GM10248 (cell line): ENCODE data around the gene TMUB1.

Experiments
- CTCF ChIA-PET: fragments of 300-600 bp; sonication (Branson Sonifier 250); formaldehyde crosslinking; extraction: SDS; loops from one replicate; lab custom pipeline; 2021; ENCODE audit warnings: antibody characterized with exemption; lab: Yijun Ruan, JAX
- POLR2A ChIA-PET: fragments of 350-650 bp; sonication (Branson Sonifier 250); formaldehyde crosslinking; extraction: SDS; loops from one replicate; lab custom pipeline; 2020; ENCODE audit warnings: antibody characterized with exemption; lab: Yijun Ruan, JAX
- DNase-seq: peaks from one replicate; pipeline ENCODE4 v3.0.0; 2012; ENCODE audit errors: extremely low spot score
- TF ChIP-seq, protein P1 (sequence below): IDR thresholded peaks from 2 replicates; pipeline ENCODE4 v1.5.1; 2012; ENCODE audit warnings: mild to moderate bottlenecking, low read depth; ENCODE audit errors: extremely low read depth, missing control alignments, control extremely low read depth

TMUB1 gene

DNA sequence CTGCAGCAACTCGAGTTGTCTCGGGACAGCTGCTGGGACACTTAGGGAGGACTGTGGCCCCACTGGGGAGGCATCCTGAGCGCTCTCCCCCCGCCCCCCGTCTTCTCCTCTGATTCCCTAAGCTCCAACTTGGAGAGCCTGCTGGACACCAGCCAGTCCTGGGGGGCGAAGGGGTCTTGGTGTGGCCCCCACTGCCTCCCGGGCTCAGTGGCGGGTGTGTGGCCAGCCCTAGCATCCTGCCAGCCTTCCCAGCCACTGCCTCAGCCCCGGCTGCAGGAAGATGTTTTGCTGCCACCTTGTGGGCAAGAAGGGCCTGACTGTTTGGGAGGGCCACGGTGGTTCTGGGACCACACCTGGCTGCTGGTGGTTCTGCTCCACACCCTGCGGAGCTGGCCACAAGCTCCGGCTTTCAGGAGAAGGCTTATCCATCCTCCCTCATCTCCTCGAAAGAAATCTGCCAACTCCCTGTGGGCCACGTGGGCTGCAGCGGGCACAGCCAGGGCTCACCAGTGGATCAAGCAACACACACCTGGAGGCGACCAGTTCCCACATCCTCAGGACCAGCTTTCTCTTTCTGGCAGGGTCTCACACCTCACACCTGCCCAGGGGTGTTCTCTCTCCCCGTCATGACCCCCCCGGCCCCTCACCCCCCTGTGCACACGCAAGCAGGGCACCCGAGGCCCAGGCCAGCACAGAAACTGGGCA is 27.8 kb upstream of the TMUB1 start:
- DNase-seq: peak; percentile 92
- ChIA-PET CTCF (interaction anchor here (0.7 to 11.3 kb wide), 33 partner anchors 9 to 186 kb away, joined by 3 to 149 read pairs (median 4); partner anchors contain the start of genes ABCB8, AGAP3, FASTK and TMUB1), POLR2A (interaction anchor here (0.6 kb wide), 1 partner anchor 1099 kb away, joined by 3 read pairs; no protein-coding TSS in a partner anchor)
- TF ChIP-seq, protein P1, sequence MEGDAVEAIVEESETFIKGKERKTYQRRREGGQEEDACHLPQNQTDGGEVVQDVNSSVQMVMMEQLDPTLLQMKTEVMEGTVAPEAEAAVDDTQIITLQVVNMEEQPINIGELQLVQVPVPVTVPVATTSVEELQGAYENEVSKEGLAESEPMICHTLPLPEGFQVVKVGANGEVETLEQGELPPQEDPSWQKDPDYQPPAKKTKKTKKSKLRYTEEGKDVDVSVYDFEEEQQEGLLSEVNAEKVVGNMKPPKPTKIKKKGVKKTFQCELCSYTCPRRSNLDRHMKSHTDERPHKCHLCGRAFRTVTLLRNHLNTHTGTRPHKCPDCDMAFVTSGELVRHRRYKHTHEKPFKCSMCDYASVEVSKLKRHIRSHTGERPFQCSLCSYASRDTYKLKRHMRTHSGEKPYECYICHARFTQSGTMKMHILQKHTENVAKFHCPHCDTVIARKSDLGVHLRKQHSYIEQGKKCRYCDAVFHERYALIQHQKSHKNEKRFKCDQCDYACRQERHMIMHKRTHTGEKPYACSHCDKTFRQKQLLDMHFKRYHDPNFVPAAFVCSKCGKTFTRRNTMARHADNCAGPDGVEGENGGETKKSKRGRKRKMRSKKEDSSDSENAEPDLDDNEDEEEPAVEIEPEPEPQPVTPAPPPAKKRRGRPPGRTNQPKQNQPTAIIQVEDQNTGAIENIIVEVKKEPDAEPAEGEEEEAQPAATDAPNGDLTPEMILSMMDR: peak; percentile 94

DNA sequence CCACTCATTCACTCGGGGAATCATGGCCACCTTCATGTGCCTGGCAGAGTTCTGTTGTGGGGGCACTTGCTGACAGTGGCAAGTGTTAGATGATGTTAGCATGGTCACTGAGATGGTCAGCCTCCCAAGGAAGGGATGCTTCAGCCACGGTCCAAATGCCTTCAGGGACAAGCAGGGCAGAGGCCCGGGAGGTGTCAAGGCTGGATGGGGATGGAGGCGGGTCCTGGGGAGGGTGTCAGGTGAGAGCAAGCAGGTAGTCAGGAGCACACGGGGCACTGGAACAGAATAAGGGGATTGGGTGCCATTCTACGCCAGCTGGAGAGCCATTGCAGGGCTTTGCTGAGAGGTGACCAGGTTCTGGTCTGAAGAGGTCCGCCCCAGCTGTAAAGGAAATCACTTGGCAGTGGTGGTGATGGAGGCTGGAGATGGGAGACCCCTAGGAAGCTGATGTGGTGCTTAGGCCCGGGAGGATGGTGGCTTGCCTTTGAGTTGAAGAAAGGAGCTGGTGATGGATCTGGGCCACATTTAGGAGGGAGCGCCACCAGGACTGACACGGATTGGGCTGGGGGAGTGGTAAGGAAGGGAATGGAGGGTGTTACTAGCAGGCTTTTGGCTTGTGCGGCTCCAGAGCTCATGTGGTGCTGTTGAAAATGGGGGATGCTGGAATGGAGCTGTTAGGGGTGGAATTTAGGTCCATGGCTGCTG is 27.1 kb upstream of the TMUB1 start:
- CTCF ChIA-PET: interaction anchor here (0.7 to 11.3 kb wide), 31 partner anchors 8 to 147 kb away, joined by 3 to 149 read pairs (median 4); partner anchors contain the start of genes ABCB8, AGAP3, FASTK and TMUB1
- POLR2A ChIA-PET: no interaction called here
- TF ChIP-seq, protein P1: no peak
- DNase-seq: no peak

DNA sequence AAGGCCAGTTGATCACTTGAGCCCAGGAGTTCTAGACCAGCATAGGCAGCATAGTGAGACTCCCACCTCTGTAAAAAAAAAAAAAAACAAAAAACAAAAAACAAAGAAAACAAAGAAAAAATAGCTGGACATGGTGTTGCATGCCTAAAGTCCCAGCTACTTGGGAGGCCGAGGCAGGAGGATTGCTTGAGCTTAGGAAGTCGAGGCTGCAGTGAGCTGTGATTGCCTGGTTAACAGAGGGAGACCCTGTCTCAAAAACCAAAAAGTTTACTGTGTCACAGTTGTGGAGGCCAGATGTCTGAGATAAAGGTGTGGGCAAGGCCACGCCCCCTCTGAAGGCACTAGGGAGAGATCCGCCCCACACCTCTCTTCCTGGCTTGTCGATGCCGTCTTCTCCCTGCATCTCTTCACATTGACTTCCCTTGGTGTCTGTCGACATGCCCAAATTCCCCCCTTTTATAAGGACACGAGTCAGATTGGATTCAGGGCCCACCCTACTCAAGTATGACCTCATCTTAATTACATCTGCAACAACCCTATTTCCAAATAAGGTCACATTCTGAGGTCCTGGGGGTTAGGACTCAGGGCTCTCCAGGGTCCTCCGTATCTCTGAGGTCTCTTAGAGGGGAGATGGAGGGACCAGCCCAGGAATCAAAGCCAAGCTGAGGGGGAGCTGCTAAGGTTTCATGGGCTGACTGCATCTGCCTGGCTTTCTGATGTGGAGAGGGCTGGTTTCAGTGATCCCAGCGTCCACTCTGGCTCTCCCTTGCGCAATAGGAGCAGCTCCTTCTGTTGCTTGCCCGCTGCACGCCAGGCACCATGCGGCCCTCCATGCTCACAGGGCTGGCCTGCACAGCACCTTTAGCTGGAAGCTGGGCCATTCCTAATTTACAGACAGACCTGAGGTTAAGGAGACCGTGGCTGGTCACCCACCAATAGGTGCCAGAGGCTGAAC is 26.1 kb upstream of the TMUB1 start:
- CTCF ChIA-PET: interaction anchor here (0.8 to 11.3 kb wide), 12 partner anchors 8 to 211 kb away, joined by 3 to 149 read pairs (median 10); partner anchors contain the start of genes ABCB8 and AGAP3
- DNase-seq: no peak
- POLR2A ChIA-PET: interaction anchor here (0.6 kb wide), 1 partner anchor 467 kb away, joined by 5 read pairs; no protein-coding TSS in a partner anchor
- TF ChIP-seq, protein P1: no peak

DNA sequence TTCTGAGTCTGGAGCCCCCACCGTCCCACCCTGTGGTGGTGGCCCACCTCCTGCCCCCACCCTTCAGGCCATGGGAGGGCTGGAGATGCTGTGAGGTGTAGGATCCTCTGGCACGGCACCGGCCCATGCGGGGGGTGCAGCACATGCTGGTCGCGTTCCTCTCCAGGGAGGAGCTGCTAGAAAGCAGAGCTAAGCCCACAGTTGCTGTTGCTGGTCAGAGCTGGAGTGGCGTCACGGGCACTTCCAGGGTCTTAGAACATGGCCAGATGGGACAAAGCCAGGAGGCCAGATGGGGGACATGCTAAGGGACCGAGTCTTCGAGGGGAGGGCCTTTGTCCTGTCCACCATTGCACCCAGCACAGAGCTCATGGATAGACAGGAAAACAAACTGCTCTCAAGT is 24.6 kb upstream of the TMUB1 start:
- no peak for DNase-seq
- ChIA-PET CTCF (interaction anchor here (1.1 to 11.3 kb wide), 9 partner anchors 9 to 210 kb away, joined by 3 to 149 read pairs (median 6); partner anchors contain the start of genes ABCB8 and AGAP3), POLR2A (no interaction called here)
- TF ChIP-seq, protein P1: no peak

DNA sequence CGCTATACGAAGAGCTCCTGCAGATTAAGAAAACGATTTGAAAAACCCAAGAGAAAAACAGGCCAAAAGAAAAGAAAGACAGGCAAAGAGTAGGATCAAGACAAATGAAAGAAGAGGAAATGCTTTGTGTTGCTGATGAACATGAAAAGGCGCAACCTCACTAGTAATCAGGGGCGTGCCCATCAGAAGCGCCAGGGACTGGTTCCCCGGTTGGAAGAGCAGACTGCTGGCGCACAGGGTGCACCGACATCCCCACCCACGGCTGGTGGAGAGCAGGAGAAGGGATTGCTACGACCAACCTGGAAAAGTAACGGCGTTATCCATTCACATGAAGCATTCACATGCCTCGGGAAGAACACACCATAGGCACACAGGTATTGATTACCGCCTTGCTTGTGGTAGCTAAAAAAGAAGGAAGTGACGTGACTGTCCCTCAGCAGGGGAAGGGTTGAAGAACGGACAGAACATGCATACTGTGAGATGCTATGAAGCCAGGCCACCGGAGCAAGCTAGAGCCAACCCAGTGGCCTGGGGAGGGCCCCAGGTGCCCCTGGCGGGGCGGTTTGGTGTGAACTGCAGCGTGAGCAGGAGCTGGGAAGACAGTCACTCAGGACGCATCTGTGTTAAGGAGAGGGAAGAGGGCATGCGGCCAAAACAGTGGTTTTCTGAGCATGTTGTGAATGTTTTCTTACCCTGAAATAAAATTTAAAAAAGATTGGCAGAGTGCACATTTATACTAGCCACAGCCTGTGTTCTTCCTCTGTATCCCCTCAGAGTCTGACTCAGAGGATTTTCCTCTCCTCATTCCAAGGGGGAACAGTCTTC is 21.3 kb upstream of the TMUB1 start:
- CTCF ChIA-PET: interaction anchor here (1.1 to 11.3 kb wide), 4 partner anchors 15 to 43 kb away, joined by 3 to 149 read pairs (median 9); partner anchors contain the start of gene AGAP3
- POLR2A ChIA-PET: no interaction called here
- DNase-seq: no peak
- TF ChIP-seq, protein P1: no peak
